ENCODE data around the gene GPR26.

The GPR26 gene

GRCh38 chr10:123706236-123706635 lies 40.1 kb downstream of the GPR26 start:
- Histone ChIP-seq H3K4me1 (no peaks in the 10 kb centered on the region), H3K9me3 (no peaks in the 10 kb centered on the region), H3K36me3 (no peaks in the 10 kb centered on the region), H3K4me3 (no peak overlapping the region), H3K27ac (no peak overlapping the region), H3K27me3 (no peaks in the 10 kb centered on the region)
- TF ChIP-seq, protein P1, sequence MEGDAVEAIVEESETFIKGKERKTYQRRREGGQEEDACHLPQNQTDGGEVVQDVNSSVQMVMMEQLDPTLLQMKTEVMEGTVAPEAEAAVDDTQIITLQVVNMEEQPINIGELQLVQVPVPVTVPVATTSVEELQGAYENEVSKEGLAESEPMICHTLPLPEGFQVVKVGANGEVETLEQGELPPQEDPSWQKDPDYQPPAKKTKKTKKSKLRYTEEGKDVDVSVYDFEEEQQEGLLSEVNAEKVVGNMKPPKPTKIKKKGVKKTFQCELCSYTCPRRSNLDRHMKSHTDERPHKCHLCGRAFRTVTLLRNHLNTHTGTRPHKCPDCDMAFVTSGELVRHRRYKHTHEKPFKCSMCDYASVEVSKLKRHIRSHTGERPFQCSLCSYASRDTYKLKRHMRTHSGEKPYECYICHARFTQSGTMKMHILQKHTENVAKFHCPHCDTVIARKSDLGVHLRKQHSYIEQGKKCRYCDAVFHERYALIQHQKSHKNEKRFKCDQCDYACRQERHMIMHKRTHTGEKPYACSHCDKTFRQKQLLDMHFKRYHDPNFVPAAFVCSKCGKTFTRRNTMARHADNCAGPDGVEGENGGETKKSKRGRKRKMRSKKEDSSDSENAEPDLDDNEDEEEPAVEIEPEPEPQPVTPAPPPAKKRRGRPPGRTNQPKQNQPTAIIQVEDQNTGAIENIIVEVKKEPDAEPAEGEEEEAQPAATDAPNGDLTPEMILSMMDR (IDR thresholded peaks at IDR 0.05) = no peak
- no peak for DNase-seq
- intact Hi-C loops (cut with DNase I; ENCODE audit: low total_unique reads) = no loop called here

DNA sequence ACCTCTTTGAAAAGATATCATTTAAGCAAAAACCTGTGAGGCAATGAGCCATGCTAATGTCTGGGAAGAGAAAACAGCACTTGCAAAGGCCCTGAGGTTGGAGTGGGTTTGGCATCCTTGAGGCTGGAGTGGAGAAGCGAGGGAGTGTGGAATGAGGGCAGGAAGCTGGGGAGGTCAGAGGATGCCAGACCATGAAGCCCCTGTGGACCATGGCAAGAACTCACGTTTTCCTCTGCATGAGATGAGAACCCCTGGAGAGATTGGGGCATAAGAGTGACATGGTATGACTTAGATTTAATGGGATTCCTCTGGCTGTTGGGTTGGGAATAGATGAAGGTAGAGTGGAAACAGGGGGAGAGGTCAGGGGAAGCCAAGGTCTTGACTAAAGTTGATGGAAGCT lies 49.4 kb downstream of the GPR26 start:
- Histone ChIP-seq H3K9me3 (peaks cover 0 to 10% (median 0%) of the 10 kb centered on the region in 3 donors), H3K36me3 (peaks cover 0 to 9% (median 9%) of the 10 kb centered on the region in 3 donors), H3K27me3 (no peaks in the 10 kb centered on the region), H3K4me1 (no peaks in the 10 kb centered on the region), H3K4me3 (no peak overlapping the region), H3K27ac (no peak overlapping the region)
- intact Hi-C loops (cut with DNase I; ENCODE audit: low total_unique reads) = no loop called here
- TF ChIP-seq, protein P1 (IDR thresholded peaks at IDR 0.05) = no peak
- DNase-seq = no peak

DNA sequence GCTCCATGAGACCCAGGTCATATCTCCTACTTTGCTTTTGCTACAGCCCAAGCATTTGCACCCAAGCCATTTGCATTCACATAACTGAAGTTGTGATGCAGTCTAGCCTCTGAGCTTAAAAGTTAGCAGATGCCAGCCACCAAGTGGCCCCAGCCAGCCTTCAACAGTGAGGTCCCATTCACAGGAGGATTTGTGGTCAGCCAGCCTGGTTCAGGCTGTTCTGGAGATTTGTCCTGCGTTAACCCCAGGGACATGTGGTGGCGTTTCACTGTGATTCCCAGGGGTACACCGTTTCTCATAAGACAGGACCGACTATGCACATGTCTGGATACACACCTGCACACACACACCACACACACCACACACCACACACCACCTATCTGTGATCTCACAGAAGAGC lies 51.2 kb downstream of the GPR26 start:
- intact Hi-C loops (cut with DNase I; ENCODE audit: low total_unique reads) = no loop called here
- Histone ChIP-seq H3K27me3 (no peaks in the 10 kb centered on the region), H3K27ac (no peak overlapping the region), H3K36me3 (peaks cover 0 to 9% (median 9%) of the 10 kb centered on the region in 3 donors), H3K4me1 (no peaks in the 10 kb centered on the region), H3K4me3 (no peak overlapping the region), H3K9me3 (peaks cover 0 to 10% (median 0%) of the 10 kb centered on the region in 3 donors)
- no peak for DNase-seq
- TF ChIP-seq, protein P1 (IDR thresholded peaks at IDR 0.05) = no peak

DNA sequence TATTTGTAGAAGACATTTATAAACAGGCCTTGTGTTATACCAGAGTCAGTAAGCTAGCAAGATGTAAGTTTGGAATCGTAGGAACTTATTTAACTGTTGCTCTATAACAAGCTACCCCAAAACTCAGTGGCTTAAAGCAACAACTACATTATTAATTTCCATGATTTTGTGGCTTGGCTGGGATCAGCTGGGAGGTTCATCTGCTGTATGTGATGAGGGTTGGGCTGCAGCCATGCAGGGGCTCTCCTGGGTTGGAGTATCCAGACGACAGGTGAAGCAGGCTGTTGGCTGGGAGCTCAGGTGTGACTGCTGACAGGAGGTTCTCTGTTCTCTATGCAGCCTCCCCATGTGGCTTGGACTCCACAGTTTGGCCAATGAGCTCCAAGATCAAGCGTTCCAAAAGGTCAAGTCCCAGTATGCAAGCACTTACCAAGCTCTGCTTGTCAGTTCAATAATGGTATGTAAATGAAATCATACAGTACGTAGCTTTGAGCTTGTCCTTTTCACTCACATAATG lies 52.4 kb downstream of the GPR26 start:
- TF ChIP-seq, protein P1 (IDR thresholded peaks at IDR 0.05) = no peak
- no peak for DNase-seq
- peaks cover 0 to 10% (median 0%) of the 10 kb centered on the region in 3 donors for H3K9me3 ChIP-seq
- H3K27ac ChIP-seq = no peak overlapping the region
- H3K27me3 ChIP-seq = no peaks in the 10 kb centered on the region
- no peak overlapping the region for H3K4me3 ChIP-seq
- H3K36me3 ChIP-seq = peaks cover 0 to 9% (median 9%) of the 10 kb centered on the region in 3 donors
- intact Hi-C loops (cut with DNase I; ENCODE audit: low total_unique reads) = no loop called here
- no peaks in the 10 kb centered on the region for H3K4me1 ChIP-seq

GRCh38 chr10:123720536-123720935 lies 54.4 kb downstream of the GPR26 start:
- Histone ChIP-seq H3K4me1 (no peaks in the 10 kb centered on the region), H3K36me3 (peaks cover 0 to 9% (median 9%) of the 10 kb centered on the region in 3 donors), H3K27me3 (no peaks in the 10 kb centered on the region), H3K9me3 (peaks cover 0 to 10% (median 0%) of the 10 kb centered on the region in 3 donors), H3K27ac (no peak overlapping the region), H3K4me3 (no peak overlapping the region)
- TF ChIP-seq, protein P1 (IDR thresholded peaks at IDR 0.05) = no peak
- no peak for DNase-seq
- intact Hi-C loops (cut with DNase I; ENCODE audit: low total_unique reads) = no loop called here
